Naive thymus-derived CD8-positive, alpha-beta T cell (primary cell): Measurements from ENCODE around the gene PTPN23. TPM values are rescaled to one million over a fixed set of nuclear protein-coding genes. Genes with fewer than 3 reads are reported as not detected.
A peak's percentile ranks its signal among the peaks of the same experiment; 100 is the strongest.

ENCODE experiments used
- ATAC-seq, 2 donors: fragments of 150-1000 bp; cut with Tn5 transposase in 1 of 2; sonication (Bioruptor Pico), chemical (Tn5 transposase) in 1 of 2; 1 replicate in 1 of 2; 2 replicates in 1 of 2; pipeline ENCODE4 v1.10.0; 2021; ENCODE audit warnings: mild to moderate bottlenecking in 2 of 2, moderate library complexity in 2 of 2
- POLR2A ChIA-PET: fragments of 350-600 bp; sonication (Branson Sonifier 250); formaldehyde crosslinking; loops from one replicate; lab custom pipeline; 2021; ENCODE audit warnings: antibody characterized with exemption; lab: Charles Lee
- DNase-seq, 10 donors: peaks; one replicate each; pipeline versions ENCODE4 v3.0.0 to v3.0.0-alpha.2; 2020 to 2022
- H3K27ac Mint-ChIP-seq, 10 donors: one replicate each; pipeline ENCODE4 v1.8.0; 2020 to 2022; ENCODE audit warnings: mild to moderate bottlenecking in 10 of 10, mixed read lengths in 10 of 10, moderate library complexity in 4 of 10, inconsistent platforms in 1 of 10
- H3K27me3 Mint-ChIP-seq, 5 donors: one replicate each; pipeline ENCODE4 v1.8.0; 2021 to 2022; ENCODE audit warnings: mixed read lengths in 5 of 5
- H3K36me3 Mint-ChIP-seq, 3 donors: one replicate each; pipeline ENCODE4 v1.8.0; 2020 to 2022; ENCODE audit warnings: mixed read lengths in 3 of 3, mild to moderate bottlenecking in 2 of 3, inconsistent platforms in 1 of 3
- H3K4me1 Mint-ChIP-seq, 4 donors: one replicate each; pipeline ENCODE4 v1.8.0; 2021 to 2022; ENCODE audit warnings: mixed read lengths in 4 of 4
- H3K4me3 Mint-ChIP-seq, 10 donors: one replicate each; pipeline ENCODE4 v1.8.0; 2020 to 2022; ENCODE audit warnings: mild to moderate bottlenecking in 10 of 10, mixed read lengths in 10 of 10, moderate library complexity in 6 of 10, inconsistent platforms in 1 of 10
- H3K9me3 Mint-ChIP-seq, 9 donors: one replicate each; pipeline ENCODE4 v1.8.0; 2020 to 2022; ENCODE audit warnings: mixed read lengths in 9 of 9, mild to moderate bottlenecking in 3 of 9, inconsistent platforms in 1 of 9, moderate library complexity in 1 of 9
- polyA plus RNA-seq, 3 donors: library from polyadenylated mRNA; unstranded; fragments of 300-500 nt; fragmentation: Illumina TruSeq; gene quantifications; one replicate each; pipeline ENCODE4 v1.2.3, GENCODE V29; 2021
- total RNA-seq, 8 experiments: library from RNA in 2 of 8; stranded (reverse) in 2 of 8; gene quantifications; one replicate each; pipeline ENCODE4 v1.2.3 and lab custom pipeline; 2021 to 2026

Gene PTPN23
- total and polyA plus RNA-seq, 5 experiments from 2014 or later: 3.0 to 63.8 (median 3.9) TPM

- no peak overlapping the region for H3K4me3 Mint-ChIP-seq
- peaks cover 0 to 5% (median 4%) of the 10 kb centered on the region in 4 donors for H3K4me1 Mint-ChIP-seq
- no peak for DNase-seq
- peaks cover 0 to 50% (median 5%) of the 10 kb centered on the region in 3 donors for H3K36me3 Mint-ChIP-seq
- H3K27me3 Mint-ChIP-seq: no peaks in the 10 kb centered on the region
- no peak for ATAC-seq
- H3K9me3 Mint-ChIP-seq: no peaks in the 10 kb centered on the region
- POLR2A ChIA-PET: no interaction called here
- peak overlapping the region; percentile 9 to 89 (median 56) for H3K27ac Mint-ChIP-seq
These were observed 34.1 kb downstream of the PTPN23 start for GRCh38 chr3:47414666-47415587.

DNA sequence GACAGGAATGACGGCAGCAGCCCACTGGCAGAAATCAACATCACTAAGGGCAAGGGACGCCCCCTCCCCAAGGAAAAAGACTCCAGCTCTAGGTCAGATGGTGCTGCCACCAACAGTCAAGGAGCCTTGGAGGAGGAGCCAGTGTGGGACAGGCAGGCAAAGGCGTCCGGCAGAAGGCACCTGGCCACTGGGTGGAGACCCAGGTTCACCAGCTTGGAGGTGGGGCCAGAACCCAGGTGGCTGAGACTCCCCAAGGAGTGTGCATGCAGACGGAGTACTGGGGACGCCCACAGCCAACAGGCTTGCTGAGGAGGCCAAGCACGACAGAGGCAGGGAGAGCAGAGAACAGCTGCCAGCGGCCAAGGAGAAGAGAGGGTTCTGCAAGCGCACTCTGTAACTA is 35.2 kb downstream of the PTPN23 start:
- peaks cover 0 to 49% (median 7%) of the 10 kb centered on the region in 3 donors for H3K36me3 Mint-ChIP-seq
- H3K9me3 Mint-ChIP-seq: no peaks in the 10 kb centered on the region
- H3K27me3 Mint-ChIP-seq: no peaks in the 10 kb centered on the region
- POLR2A ChIA-PET: no interaction called here
- peak overlapping the region in 9 of 10 donors; percentile 21 to 84 (median 52) for H3K27ac Mint-ChIP-seq
- ATAC-seq (no peak), DNase-seq (no peak)
- H3K4me1 Mint-ChIP-seq: peaks cover 4 to 8% (median 7%) of the 10 kb centered on the region in 4 donors
- H3K4me3 Mint-ChIP-seq: peak overlapping the region in 1 of 10 donors; percentile 12

DNA sequence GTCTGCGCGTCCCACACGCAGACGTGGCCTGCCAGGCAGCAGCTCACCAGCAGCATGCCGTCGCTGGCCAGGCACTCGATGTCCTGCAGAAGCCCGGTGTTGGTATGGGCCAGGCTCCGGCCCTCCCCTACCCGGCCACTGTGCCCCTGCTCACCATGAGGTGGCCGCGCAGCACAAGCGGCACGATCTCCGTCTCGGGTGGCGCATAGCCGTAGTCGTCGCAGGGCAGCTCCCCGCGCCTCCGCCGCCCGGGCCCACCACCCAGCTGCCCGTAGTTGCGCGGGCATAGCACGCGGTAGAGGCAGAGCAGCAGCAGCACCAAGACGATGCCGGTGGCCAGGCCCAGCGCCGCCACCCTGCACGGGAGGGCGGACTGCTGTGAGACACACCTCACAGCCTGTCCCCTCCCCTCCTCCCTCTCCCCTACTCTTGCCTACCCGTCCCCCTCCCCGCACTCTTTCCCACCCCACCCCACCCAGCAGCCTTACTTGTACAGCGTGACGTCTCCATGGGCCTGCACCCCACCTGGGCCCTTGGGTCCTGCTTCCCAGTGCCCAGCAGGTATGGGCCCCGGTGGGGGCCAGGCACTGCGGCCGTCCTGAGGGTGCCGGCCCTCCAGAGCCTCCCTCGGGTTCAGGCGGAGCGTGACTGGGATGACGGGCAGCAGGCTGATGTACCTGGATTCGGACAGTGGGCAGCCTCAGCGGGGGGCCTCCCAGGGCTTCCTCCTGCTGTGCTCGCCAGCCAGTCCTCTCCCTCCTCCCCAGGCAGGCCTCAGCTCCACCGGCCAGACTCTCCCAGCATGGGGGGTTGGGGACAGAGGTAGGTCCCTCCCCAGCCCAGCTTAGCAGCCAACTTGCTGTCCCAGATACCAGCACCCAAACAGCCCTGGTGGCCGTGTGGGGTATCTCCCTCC is 37.6 kb downstream of the PTPN23 start:
- H3K27ac Mint-ChIP-seq: peak overlapping the region in 3 of 10 donors; percentile 62 to 90 (median 71)
- ATAC-seq (no peak), DNase-seq (no peak)
- peaks cover 11 to 25% (median 21%) of the 10 kb centered on the region in 4 donors for H3K4me1 Mint-ChIP-seq
- peaks cover 0 to 35% (median 4%) of the 10 kb centered on the region in 3 donors for H3K36me3 Mint-ChIP-seq
- no peaks in the 10 kb centered on the region for H3K27me3 Mint-ChIP-seq
- H3K9me3 Mint-ChIP-seq: no peaks in the 10 kb centered on the region
- no peak overlapping the region for H3K4me3 Mint-ChIP-seq
- POLR2A ChIA-PET: no interaction called here

DNA sequence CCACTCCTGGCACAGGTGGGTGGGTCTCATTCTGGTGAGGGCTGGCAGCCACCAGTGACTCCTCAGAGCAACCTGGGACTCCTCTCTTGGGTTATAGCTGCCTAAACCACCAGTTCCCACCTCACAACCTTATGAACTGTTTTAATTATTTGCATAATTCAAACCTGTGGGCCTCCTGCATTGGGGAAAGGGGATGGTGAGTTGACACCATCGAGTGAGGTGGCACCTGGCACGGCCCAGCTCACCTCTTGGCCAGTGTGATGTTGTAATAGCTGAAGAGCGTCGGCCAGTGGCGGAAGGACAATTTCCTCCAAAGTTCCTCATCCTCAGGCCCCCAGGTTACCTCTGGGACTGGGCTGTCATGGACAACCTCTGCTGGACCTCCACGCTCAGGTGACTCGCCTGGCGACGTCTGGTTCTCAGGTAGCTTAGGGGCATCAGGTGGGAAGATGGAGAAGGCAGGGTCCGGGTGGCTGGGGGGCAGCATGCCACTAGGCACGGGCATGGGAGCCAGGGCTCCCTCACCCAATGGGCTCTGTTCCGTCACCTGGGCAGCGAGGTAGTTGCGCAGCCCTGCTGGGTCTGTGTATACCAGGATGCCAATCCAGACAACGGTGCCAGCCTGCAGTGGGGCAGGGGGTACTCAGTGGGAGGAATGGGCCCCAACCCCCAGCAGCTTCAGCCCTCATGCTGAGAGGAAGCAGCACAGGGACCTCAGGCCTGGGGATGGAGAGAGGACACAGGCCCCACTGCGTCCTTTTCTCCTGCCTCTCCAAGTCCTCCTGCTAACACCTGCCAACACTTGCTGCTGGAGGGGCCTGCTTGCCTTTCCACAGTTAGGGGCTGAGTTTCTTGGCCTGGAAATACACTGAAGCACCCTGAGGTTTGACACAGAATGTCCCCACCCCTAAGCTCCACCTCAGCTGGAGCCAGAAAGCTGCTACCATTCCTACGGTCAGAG is 38.5 kb downstream of the PTPN23 start:
- peak overlapping the region in 5 of 10 donors; percentile 62 to 90 (median 87) for H3K27ac Mint-ChIP-seq
- POLR2A ChIA-PET: interaction anchor here (3.0 kb wide), 1 partner anchor 56 kb away, joined by 23 read pairs; the partner anchor contains the start of gene SCAP
- H3K27me3 Mint-ChIP-seq: no peaks in the 10 kb centered on the region
- H3K4me3 Mint-ChIP-seq: no peak overlapping the region
- no peak for ATAC-seq
- DNase-seq: no peak
- H3K4me1 Mint-ChIP-seq: peaks cover 12 to 25% (median 21%) of the 10 kb centered on the region in 4 donors
- H3K9me3 Mint-ChIP-seq: no peaks in the 10 kb centered on the region
- H3K36me3 Mint-ChIP-seq: peaks cover 0 to 29% (median 4%) of the 10 kb centered on the region in 3 donors

DNA sequence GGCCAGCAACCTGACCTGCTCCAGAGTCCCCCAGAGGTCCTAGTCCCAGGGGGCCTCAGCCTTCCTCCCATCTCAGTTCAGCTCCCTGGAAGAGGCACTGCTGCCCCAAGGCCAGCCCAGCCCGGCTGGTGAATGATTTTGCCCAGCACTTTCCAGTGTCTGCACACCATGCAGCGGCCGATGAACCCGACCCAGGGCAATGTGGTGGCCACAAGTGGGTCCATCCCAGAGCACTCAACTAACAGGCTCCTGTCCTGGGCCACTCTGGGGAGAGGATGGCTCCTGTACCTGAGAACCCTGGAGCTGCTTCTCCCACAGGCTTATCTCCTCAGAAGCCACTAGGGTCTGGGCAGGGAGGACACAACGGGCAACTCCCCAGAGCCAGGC is 39.2 kb downstream of the PTPN23 start:
- H3K27me3 Mint-ChIP-seq: no peaks in the 10 kb centered on the region
- no peaks in the 10 kb centered on the region for H3K9me3 Mint-ChIP-seq
- no peak overlapping the region for H3K4me3 Mint-ChIP-seq
- H3K4me1 Mint-ChIP-seq: peaks cover 12 to 22% (median 21%) of the 10 kb centered on the region in 4 donors
- DNase-seq (no peak), ATAC-seq (no peak)
- peaks cover 4 to 33% (median 5%) of the 10 kb centered on the region in 3 donors for H3K36me3 Mint-ChIP-seq
- H3K27ac Mint-ChIP-seq: peak overlapping the region in 1 of 10 donors; percentile 41
- POLR2A ChIA-PET: interaction anchor here (1.4 to 3.0 kb wide), 3 partner anchors 13 to 96 kb away, joined by 3 to 23 read pairs (median 7); partner anchors contain the start of gene SCAP

DNA sequence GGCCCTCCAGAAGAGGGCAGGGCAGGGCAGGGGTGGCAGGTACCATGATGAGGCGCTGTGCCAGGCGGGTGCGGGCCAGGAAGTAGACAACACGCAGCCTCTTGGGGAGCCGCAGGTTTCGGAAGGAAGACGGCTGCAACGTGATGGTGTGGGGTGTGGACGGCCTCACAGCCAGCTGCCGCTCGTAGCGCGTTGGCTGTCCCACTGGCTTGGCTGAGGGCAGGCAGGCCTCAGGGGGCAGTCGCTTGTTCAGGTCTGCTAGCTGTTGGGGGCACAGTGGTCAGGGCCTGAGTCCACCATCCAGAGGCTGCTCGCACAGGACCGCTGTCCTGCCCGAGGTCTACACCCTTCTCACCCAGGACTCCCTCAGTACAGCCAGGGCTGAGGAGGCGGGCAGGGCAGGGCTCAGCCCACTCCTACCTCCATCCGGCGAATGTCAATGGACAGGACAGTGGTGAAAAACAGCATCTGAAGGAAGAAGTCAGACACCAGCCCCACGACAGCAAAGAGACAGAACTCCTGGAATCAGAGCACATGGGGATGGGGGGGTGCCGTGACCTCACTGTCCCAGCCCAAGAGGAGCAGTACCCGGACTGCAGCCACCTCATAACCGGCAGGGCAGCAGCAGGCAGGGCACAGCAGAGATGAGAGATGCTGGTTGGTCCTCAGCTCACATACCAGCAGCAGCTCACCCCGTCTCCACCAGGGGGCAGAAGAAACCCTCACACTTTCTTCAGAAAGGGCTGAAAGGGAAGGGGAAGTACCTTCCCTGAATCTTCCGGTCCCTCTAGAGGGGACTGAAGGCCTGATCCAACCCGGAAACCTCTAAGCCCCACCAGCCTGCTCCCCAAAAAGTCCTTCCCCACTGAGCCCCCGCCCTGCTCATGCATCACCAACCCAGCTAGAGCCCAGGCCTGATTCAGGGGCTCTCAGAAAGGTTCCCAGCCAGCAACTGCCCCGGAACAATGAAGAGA is 40.0 kb downstream of the PTPN23 start:
- ATAC-seq: peak; percentile 92 to 97
- peak overlapping the region; percentile 91 to 100 (median 99) for H3K27ac Mint-ChIP-seq
- POLR2A ChIA-PET: interaction anchor here (0.6 to 3.0 kb wide), 7 partner anchors 14 to 823 kb away, joined by 3 to 23 read pairs (median 6); partner anchors contain the start of genes ELP6, PTPN23 and SCAP
- H3K36me3 Mint-ChIP-seq: peaks cover 4 to 30% (median 8%) of the 10 kb centered on the region in 3 donors
- peak overlapping the region; percentile 60 to 88 (median 80) for H3K4me3 Mint-ChIP-seq
- no peaks in the 10 kb centered on the region for H3K27me3 Mint-ChIP-seq
- H3K4me1 Mint-ChIP-seq: peaks cover 12 to 22% (median 21%) of the 10 kb centered on the region in 4 donors
- no peaks in the 10 kb centered on the region for H3K9me3 Mint-ChIP-seq
- DNase-seq: peak; percentile 74 to 94 (median 88)

DNA sequence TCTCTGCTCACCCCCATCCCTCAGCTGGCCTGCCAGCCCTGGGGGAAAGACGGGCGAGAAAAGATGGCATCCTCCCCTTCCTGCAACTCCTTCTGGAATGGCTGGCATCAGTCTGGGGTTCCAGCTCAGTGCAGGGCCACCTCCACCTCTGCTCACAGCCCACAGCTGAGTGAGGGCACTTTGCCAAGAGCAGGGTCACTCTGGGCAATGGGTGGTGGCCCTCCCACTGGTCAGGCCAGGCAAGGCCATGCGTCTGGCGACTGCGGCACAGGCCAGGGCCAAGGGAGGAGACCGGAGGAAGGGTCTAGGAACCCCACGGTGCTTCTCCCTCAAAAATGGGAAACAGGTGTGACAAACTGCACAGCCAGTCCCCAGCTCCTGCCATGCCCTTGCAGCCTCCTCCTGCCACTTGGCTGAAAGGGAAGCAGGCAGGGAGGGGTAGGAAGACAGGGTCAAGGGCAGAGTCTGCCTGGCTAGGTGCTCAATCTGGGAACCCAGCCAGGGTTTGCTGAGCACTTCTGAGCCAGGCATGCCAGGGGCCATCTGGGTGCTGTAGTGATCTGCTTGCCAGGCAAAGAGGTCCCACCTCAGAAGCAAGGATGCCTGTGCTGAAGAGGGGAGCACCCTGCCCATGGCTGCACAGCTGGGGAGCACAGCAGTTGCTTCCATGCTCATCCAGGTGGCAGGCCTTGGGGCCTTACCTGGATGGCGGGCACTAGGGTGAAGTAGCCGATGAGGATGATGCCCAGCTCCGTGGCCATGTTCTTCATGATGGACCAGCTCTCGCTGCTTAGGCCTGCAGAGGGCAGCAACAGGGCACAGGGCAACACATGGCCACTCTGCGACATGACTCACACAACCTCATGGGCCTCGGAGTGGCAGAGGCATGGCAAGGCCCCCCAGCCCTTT is 41.2 kb downstream of the PTPN23 start:
- Mint-ChIP-seq H3K4me1 (peaks cover 10 to 22% (median 21%) of the 10 kb centered on the region in 4 donors), H3K36me3 (peaks cover 7 to 30% (median 8%) of the 10 kb centered on the region in 3 donors), H3K9me3 (no peaks in the 10 kb centered on the region), H3K4me3 (peak overlapping the region in 6 of 10 donors; percentile 33 to 84 (median 60)), H3K27ac (peak overlapping the region; percentile 91 to 100 (median 99)), H3K27me3 (no peaks in the 10 kb centered on the region)
- POLR2A ChIA-PET: interaction anchor here (1.6 to 3.0 kb wide), 4 partner anchors 41 to 94 kb away, joined by 6 to 23 read pairs (median 7); partner anchors contain the start of genes ELP6, PTPN23 and SCAP
- peak in 1 of 2 donors; percentile 3 for ATAC-seq
- DNase-seq: no peak

DNA sequence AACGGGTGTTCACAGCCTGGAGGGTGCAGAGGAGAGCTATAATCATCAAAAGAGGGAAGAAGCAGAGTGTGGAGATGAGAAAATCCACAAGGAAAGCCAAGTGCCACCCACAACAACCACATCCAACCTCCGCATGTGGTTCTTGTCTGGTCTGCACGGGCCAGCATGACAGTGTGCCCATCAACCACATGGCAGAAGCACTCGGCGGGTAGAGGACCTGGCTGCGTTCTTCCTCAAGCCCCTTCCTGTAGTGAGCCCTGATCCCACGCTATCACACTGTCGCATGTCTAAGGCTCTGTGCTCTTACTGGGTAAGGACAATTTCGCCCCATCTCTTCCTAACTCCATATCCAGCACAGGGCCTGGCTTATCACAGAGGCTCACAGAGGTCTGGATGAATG is 41.9 kb downstream of the PTPN23 start:
- Mint-ChIP-seq H3K9me3 (no peaks in the 10 kb centered on the region), H3K36me3 (peaks cover 7 to 29% (median 8%) of the 10 kb centered on the region in 3 donors), H3K27me3 (no peaks in the 10 kb centered on the region), H3K4me3 (peak overlapping the region in 1 of 10 donors; percentile 50), H3K4me1 (peaks cover 10 to 22% (median 21%) of the 10 kb centered on the region in 4 donors), H3K27ac (peak overlapping the region; percentile 13 to 99 (median 79))
- no peak for ATAC-seq
- no peak for DNase-seq
- POLR2A ChIA-PET: no interaction called here

- DNase-seq (no peak), ATAC-seq (no peak)
- peaks cover 8 to 32% (median 10%) of the 10 kb centered on the region in 3 donors for H3K36me3 Mint-ChIP-seq
- no peaks in the 10 kb centered on the region for H3K27me3 Mint-ChIP-seq
- POLR2A ChIA-PET: no interaction called here
- peak overlapping the region in 6 of 10 donors; percentile 19 to 99 (median 60) for H3K27ac Mint-ChIP-seq
- no peak overlapping the region for H3K4me3 Mint-ChIP-seq
- H3K9me3 Mint-ChIP-seq: no peaks in the 10 kb centered on the region
- peaks cover 10 to 22% (median 21%) of the 10 kb centered on the region in 4 donors for H3K4me1 Mint-ChIP-seq
These were observed 42.8 kb downstream of the PTPN23 start for GRCh38 chr3:47423548-47424145.
